Ovary (tissue), 9 donors: ENCODE results near the gene RBM23. TPM values are rescaled to one million over a fixed set of nuclear protein-coding genes. Genes with fewer than 3 reads are reported as not detected.

ENCODE experiments used
- DNase-seq, 5 donors: peaks; one replicate each; pipeline ENCODE4 v3.0.0-alpha.2; 2019 to 2020
- H3K27ac ChIP-seq, 2 donors: fragments of 200-600 bp; one replicate each; pipeline versions ENCODE4 v1.5.1 to v1.8.0; 2019 to 2022
- H3K27me3 ChIP-seq: fragments of 200-600 bp; one replicate; pipeline ENCODE4 v1.8.0; 2022
- H3K36me3 ChIP-seq: fragments of 200-600 bp; sonication (generic); one replicate; pipeline ENCODE4 v1.5.1; 2019
- H3K4me1 ChIP-seq: one replicate; pipeline ENCODE4 v1.8.1; 2013; ENCODE audit warnings: mild to moderate bottlenecking, moderate library complexity; ENCODE audit not compliant: insufficient read depth
- H3K4me3 ChIP-seq: fragments of 200-600 bp; sonication (generic); one replicate; pipeline ENCODE4 v1.5.1; 2017
- H3K9me3 ChIP-seq, 2 donors: fragments of 200-600 bp in 1 of 2; sonication (generic) in 1 of 2; one replicate each; pipeline versions ENCODE4 v1.5.1 to v1.8.1; 2013 to 2019; ENCODE audit warnings: mild to moderate bottlenecking in 1 of 2, moderate library complexity in 1 of 2
- EP300 ChIP-seq: sonication (generic); formaldehyde crosslinking; IDR thresholded peaks from one replicate; pipeline ENCODE4 v1.6.1; 2017; ENCODE audit warnings: antibody characterized with exemption
- POLR2A ChIP-seq: fragments of 450-650 bp; IDR thresholded peaks from one replicate; pipeline ENCODE4 v1.6.1; 2017; ENCODE audit warnings: antibody characterized with exemption, mild to moderate bottlenecking, moderate library complexity
- WGBS, 3 donors: extraction: QIAGEN DNeasy Blood & Tissue Kit in 1 of 3; methylation state at CpG; one replicate each; pipeline versions ENCODE4 v1.1.5 to v1.1.7; 2013 to 2017; 5-methylcytosine and 5-hydroxymethylcytosine counted together
- intact Hi-C, 4 donors: fragments of 100-400 bp; cut with DNase I; formaldehyde crosslinking; loops; one replicate each; pipeline versions ENCODE4 v1.11.0 to v1.15.1; 2022 to 2023
- polyA plus RNA-seq, 2 donors: library from polyadenylated mRNA; stranded (reverse); fragments of 200-250 nt in 1 of 2; fragments of 350-450 nt in 1 of 2; fragmentation: Illumina TruSeq in 1 of 2; extraction: RNeasy Lipid Tissue Mini Kit (QIAGEN cat#74804) in 1 of 2; gene quantifications; one replicate each; pipeline ENCODE4 v1.2.3, GENCODE V29; 2013 to 2014
- total RNA-seq, 7 donors: library from RNA; depleted of rRNA in 2 of 7; stranded (reverse); fragments of >200 nt in 2 of 7; fragmentation: NEBNext Ultra II Directional in 3 of 7; extraction: Animal tissue kit (Norgen Biotek cat#: 25700) in 3 of 7; gene quantifications; one replicate each; pipeline versions ENCODE4 v1.1.0 to v1.2.4, GENCODE V29; 2016 to 2023
- TF ChIP-seq, protein P1 (sequence below), 3 donors: fragments of 450-650 bp in 2 of 3; fragments of 200-600 bp in 1 of 3; IDR thresholded peaks; one replicate each; pipeline versions ENCODE4 v1.5.1 to v1.8.0; 2016 to 2022; ENCODE audit warnings: antibody characterized with exemption in 3 of 3, mild to moderate bottlenecking in 1 of 3
- donor health status: DM: no; HTN: no; CAD: no; lungs with moderate emphysema.
- donor health status: DM: no; HTN: no; CAD: no.
- donor health status: Bipolar disorder and iron deficiency.
- donor health status: DM: yes; HTN: yes; CAD: no.
- donor health status: DM: no; HTN: no; CAD: no.
- donor health status: DM: yes; HTN: yes; CAD: no.

The RBM23 gene
- total and polyA plus RNA-seq, 9 donors = 57.0 to 244 (median 105) TPM

DNA sequence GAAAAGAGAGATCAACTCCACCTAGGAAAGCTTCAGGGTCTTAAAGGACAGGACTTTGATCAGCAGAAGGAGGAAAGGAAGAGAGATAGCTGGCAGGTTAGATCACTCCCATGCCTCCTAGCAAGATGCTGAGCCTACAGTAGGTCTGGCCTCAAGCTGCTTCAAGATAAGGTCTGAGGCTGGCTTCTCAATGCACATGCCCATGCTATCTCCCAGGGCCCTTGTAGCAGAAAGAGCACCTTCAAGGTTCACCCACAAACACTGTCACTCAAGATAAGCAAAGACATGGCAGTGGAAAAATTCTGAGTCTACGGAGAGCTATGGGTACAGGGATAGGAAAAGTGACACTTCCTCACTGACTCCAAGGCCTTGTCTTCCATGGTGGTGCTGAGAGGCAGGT, 21.6 kb downstream of the RBM23 start:
- H3K9me3 ChIP-seq = no peaks in the 10 kb centered on the region
- no peak for TF ChIP-seq EP300
- peaks cover 1% of the 10 kb centered on the region for H3K4me1 ChIP-seq
- no peaks in the 10 kb centered on the region for H3K36me3 ChIP-seq
- no peak overlapping the region for H3K4me3 ChIP-seq
- 83 to 96% (median 93%) methylated on average over 1 of the region's 1 CpG for WGBS, 3 donors
- no peak for DNase-seq
- intact Hi-C loops = no loop called here
- H3K27ac ChIP-seq = no peak overlapping the region
- no peaks in the 10 kb centered on the region for H3K27me3 ChIP-seq

DNA sequence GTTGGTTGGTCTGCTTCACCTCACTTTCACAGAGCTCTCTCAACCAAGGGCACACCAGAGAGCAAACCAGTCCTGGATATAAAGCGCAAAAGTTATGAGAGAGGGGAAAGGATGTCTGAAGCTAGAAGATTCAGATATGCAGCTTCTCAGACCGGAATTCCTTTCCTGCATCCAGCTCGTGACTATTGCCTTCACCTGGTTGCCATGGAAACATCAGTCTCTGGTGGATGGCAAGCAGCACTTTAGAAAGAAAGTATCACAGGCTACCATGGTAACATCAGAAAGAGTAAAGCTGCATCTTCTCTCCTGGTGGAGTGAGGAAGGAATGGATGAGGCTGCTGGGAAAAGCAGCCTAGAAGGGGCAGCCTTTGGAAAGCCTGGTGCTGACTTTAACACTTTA, 22.2 kb downstream of the RBM23 start:
- WGBS, 3 donors = 75 to 83% (median 81%) methylated on average over 3 of the region's 3 CpGs
- intact Hi-C loops = no loop called here
- no peaks in the 10 kb centered on the region for H3K9me3 ChIP-seq
- H3K27me3 ChIP-seq = no peaks in the 10 kb centered on the region
- H3K36me3 ChIP-seq = no peaks in the 10 kb centered on the region
- TF ChIP-seq POLR2A (no peak), EP300 (no peak)
- TF ChIP-seq, protein P1, sequence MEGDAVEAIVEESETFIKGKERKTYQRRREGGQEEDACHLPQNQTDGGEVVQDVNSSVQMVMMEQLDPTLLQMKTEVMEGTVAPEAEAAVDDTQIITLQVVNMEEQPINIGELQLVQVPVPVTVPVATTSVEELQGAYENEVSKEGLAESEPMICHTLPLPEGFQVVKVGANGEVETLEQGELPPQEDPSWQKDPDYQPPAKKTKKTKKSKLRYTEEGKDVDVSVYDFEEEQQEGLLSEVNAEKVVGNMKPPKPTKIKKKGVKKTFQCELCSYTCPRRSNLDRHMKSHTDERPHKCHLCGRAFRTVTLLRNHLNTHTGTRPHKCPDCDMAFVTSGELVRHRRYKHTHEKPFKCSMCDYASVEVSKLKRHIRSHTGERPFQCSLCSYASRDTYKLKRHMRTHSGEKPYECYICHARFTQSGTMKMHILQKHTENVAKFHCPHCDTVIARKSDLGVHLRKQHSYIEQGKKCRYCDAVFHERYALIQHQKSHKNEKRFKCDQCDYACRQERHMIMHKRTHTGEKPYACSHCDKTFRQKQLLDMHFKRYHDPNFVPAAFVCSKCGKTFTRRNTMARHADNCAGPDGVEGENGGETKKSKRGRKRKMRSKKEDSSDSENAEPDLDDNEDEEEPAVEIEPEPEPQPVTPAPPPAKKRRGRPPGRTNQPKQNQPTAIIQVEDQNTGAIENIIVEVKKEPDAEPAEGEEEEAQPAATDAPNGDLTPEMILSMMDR (IDR thresholded peaks at IDR 0.05) = no peak
- no peak for DNase-seq
- no peak overlapping the region for H3K27ac ChIP-seq
- peaks cover 1% of the 10 kb centered on the region for H3K4me1 ChIP-seq
- no peak overlapping the region for H3K4me3 ChIP-seq

DNA sequence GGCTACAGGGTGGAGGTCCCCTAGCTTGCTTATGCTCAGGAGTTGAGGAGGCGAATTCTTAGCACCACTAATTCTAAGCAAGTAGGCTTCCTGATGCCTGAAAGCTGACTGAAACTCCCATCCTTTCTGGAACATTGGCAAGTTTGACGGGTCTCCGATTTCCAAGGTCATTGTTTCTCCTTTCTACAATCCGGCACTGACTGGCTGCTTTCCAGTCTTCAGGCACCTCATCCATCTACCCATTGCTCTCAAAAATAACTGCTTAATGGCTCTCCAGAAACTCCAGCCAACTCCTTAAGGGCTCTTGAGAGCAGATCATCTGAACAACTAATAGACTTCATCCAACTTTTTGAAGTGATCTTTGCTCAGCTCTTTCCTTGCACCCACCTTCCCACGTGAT, 22.6 kb downstream of the RBM23 start:
- DNase-seq = no peak
- Histone ChIP-seq H3K27me3 (no peaks in the 10 kb centered on the region), H3K4me1 (peaks cover 1% of the 10 kb centered on the region), H3K9me3 (no peaks in the 10 kb centered on the region), H3K27ac (no peak overlapping the region), H3K4me3 (no peak overlapping the region), H3K36me3 (no peaks in the 10 kb centered on the region)
- WGBS, 3 donors = 23 to 36% (median 25%) methylated on average over 5 of the region's 5 CpGs
- TF ChIP-seq, protein P1 (IDR thresholded peaks at IDR 0.05) = no peak
- no peak for TF ChIP-seq POLR2A
- no peak for TF ChIP-seq EP300
- intact Hi-C loops = no loop called here

DNA sequence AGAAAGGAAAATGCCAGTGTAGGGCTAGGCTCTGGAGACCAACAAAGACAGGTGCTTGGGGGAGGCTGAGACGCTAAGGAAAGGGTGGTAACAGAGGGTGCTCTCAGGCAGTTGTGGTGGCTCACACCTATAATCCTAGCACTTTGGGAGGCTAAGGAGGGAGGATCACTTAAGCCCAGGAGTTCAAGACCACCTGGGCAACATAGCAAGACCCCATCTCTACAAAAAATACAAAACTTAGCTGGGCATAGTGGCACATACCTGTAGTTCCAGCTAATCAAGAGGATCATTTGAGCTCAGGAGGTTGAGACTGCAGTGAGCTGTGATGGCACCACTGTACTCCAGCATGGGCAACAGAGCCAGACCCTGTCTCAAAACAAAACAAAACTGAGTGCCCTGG, 23.5 kb downstream of the RBM23 start:
- Histone ChIP-seq H3K4me1 (peaks cover 1% of the 10 kb centered on the region), H3K36me3 (no peaks in the 10 kb centered on the region), H3K9me3 (no peaks in the 10 kb centered on the region), H3K4me3 (no peak overlapping the region), H3K27ac (no peak overlapping the region), H3K27me3 (no peaks in the 10 kb centered on the region)
- intact Hi-C loops = no loop called here
- 89 to 100% (median 98%) methylated on average over 1 of the region's 1 CpG for WGBS, 3 donors
- TF ChIP-seq, protein P1 (IDR thresholded peaks at IDR 0.05) = no peak
- TF ChIP-seq POLR2A (no peak), EP300 (no peak)
- DNase-seq = no peak

DNA sequence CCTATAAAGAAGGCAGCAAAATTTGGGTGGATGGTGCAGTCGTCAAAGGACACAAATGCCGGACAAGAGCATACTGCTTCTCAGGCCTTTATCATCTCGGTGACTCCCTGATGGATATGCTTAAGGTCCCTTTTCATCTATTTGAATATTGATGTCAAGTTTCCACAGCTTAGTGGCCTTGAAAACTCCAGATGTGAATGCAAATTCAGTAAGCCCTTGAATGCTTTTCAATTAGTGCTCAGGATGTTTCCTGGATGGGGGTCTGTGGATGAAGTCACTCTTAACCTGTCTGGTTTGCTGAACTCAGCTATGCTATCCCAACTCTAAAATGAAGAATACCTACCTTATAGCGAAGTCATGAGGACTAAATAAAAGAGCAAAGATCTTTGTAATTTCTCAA, 25.2 kb downstream of the RBM23 start:
- WGBS, 3 donors = 75 to 81% (median 77%) methylated on average over 4 of the region's 4 CpGs
- no peak for TF ChIP-seq EP300
- TF ChIP-seq POLR2A = no peak
- TF ChIP-seq, protein P1 (IDR thresholded peaks at IDR 0.05) = no peak
- Histone ChIP-seq H3K9me3 (no peaks in the 10 kb centered on the region), H3K4me3 (no peak overlapping the region), H3K27me3 (no peaks in the 10 kb centered on the region), H3K4me1 (no peaks in the 10 kb centered on the region), H3K27ac (no peak overlapping the region), H3K36me3 (no peaks in the 10 kb centered on the region)
- no peak for DNase-seq
- intact Hi-C loops = no loop called here
